ENCODE data around the gene NAT8. TPM values are rescaled to one million over a fixed set of nuclear protein-coding genes. Genes with fewer than 3 reads are reported as not detected.
"Not testable (repeated sequence)": the region's sequence is repeated elsewhere in the genome, so short reads cannot be mapped to it uniquely, and the experiment has no call there.

Gene NAT8
- total RNA-seq, 1 donor from 2014 or later: not detected

- H3K27ac Mint-ChIP-seq: no peak overlapping the region
- no peak overlapping the region for H3K4me3 Mint-ChIP-seq
- peaks cover 16% of the 10 kb centered on the region for H3K9me3 Mint-ChIP-seq
- CTCF ChIA-PET: no interaction called here
- DNase-seq (no peak), ATAC-seq (ENCODE audit: low read depth) (no peak)
- intact Hi-C loops (cut with micrococcal nuclease): no loop called here
- POLR2A ChIA-PET: no interaction called here
- H3K36me3 Mint-ChIP-seq (ENCODE audit: low read depth): no peaks in the 10 kb centered on the region
- TF ChIP-seq CTCF (IDR thresholded peaks at IDR 0.05): no peak
- peaks cover 17% of the 10 kb centered on the region for H3K27me3 Mint-ChIP-seq
- H3K4me1 Mint-ChIP-seq: no peaks in the 10 kb centered on the region
Measured at GRCh38 chr2:73641767-73642062, 507 bp downstream of the NAT8 start.

GRCh38 chr2:73640946-73641766, 1.1 kb downstream of the NAT8 start:
- CTCF ChIA-PET: no interaction called here
- peaks cover 17% of the 10 kb centered on the region for H3K27me3 Mint-ChIP-seq

GRCh38 chr2:73640511-73640911, 1.7 kb downstream of the NAT8 start:
- ChIA-PET POLR2A (no interaction called here), CTCF (no interaction called here)
- intact Hi-C loops (cut with micrococcal nuclease): no loop called here
- Mint-ChIP-seq H3K27ac (no peak overlapping the region), H3K27me3 (peaks cover 17% of the 10 kb centered on the region), H3K4me1 (no peaks in the 10 kb centered on the region), H3K36me3 (ENCODE audit: low read depth) (no peaks in the 10 kb centered on the region), H3K9me3 (peaks cover 16% of the 10 kb centered on the region), H3K4me3 (no peak overlapping the region)
- DNase-seq (no peak), ATAC-seq (ENCODE audit: low read depth) (no peak)
- TF ChIP-seq CTCF (IDR thresholded peaks at IDR 0.05): no peak

More at GRCh38 chr2:73640946-73641766, 1.1 kb downstream of the NAT8 start:
- Mint-ChIP-seq H3K9me3 (peaks cover 16% of the 10 kb centered on the region), H3K4me3 (no peak overlapping the region), H3K27ac (no peak overlapping the region), H3K36me3 (ENCODE audit: low read depth) (no peaks in the 10 kb centered on the region), H3K4me1 (no peaks in the 10 kb centered on the region)
- POLR2A ChIA-PET: no interaction called here
- TF ChIP-seq CTCF (IDR thresholded peaks at IDR 0.05): no peak
- no peak for ATAC-seq (ENCODE audit: low read depth)
- no peak for DNase-seq
- intact Hi-C loops (cut with micrococcal nuclease): no loop called here

DNA sequence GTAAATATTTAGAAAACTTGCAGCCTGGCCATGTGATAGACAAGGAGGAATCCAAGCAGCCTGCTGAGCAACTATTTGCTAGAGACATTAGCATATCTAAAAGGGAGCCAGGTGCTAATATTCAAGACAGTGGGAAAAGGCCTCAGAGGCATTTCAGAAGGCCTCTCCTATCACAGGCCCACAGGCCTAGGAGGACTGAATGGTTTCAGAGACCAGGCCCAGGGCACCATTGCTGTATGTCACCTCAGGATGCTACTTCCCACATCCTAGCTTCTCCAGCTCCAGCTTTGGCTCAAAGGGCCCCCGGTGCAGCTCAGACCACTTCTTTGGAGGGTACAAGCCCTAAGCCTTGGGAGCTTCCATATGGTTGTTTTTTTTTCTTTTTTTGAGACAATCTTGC, 3.8 kb downstream of the NAT8 start:
- no peaks in the 10 kb centered on the region for H3K36me3 Mint-ChIP-seq (ENCODE audit: low read depth)
- peaks cover 9% of the 10 kb centered on the region for H3K27me3 Mint-ChIP-seq
- H3K4me3 Mint-ChIP-seq: no peak overlapping the region
- TF ChIP-seq CTCF (IDR thresholded peaks at IDR 0.05): no peak
- intact Hi-C loops (cut with micrococcal nuclease): no loop called here
- no peaks in the 10 kb centered on the region for H3K4me1 Mint-ChIP-seq
- no peak for ATAC-seq (ENCODE audit: low read depth)
- H3K9me3 Mint-ChIP-seq: peaks cover 16% of the 10 kb centered on the region
- ChIA-PET POLR2A (no interaction called here), CTCF (no interaction called here)
- H3K27ac Mint-ChIP-seq: no peak overlapping the region
- no peak for DNase-seq

GRCh38 chr2:73636977-73637376, 5.2 kb downstream of the NAT8 start:
- H3K27ac Mint-ChIP-seq: not testable (repeated sequence)

GRCh38 chr2:73630662-73631266, 11.5 kb downstream of the NAT8 start:
- H3K27ac Mint-ChIP-seq; POLR2A ChIA-PET; H3K9me3 Mint-ChIP-seq; CTCF ChIA-PET; H3K4me3 Mint-ChIP-seq; H3K4me1 Mint-ChIP-seq; DNase-seq; H3K27me3 Mint-ChIP-seq; H3K36me3 Mint-ChIP-seq (ENCODE audit: low read depth): not testable (repeated sequence)
- peak; percentile 28 for ATAC-seq (ENCODE audit: low read depth)
- intact Hi-C loops (cut with micrococcal nuclease): loop anchor here (2.0 kb wide), 1 partner anchor 60 kb away; no protein-coding TSS in a partner anchor

More at GRCh38 chr2:73636977-73637376, 5.2 kb downstream of the NAT8 start:
- H3K4me3 Mint-ChIP-seq; intact Hi-C loops (cut with micrococcal nuclease); H3K27me3 Mint-ChIP-seq; DNase-seq; H3K4me1 Mint-ChIP-seq; H3K36me3 Mint-ChIP-seq (ENCODE audit: low read depth); ATAC-seq (ENCODE audit: low read depth); CTCF ChIA-PET; POLR2A ChIA-PET: not testable (repeated sequence)
- H3K9me3 Mint-ChIP-seq: peaks cover 16% of the 10 kb centered on the region

- H3K27me3 Mint-ChIP-seq; DNase-seq; H3K4me3 Mint-ChIP-seq; H3K9me3 Mint-ChIP-seq; CTCF ChIA-PET; intact Hi-C loops (cut with micrococcal nuclease); H3K27ac Mint-ChIP-seq; POLR2A ChIA-PET; ATAC-seq (ENCODE audit: low read depth); H3K4me1 Mint-ChIP-seq; H3K36me3 Mint-ChIP-seq (ENCODE audit: low read depth): not testable (repeated sequence)
Measured at GRCh38 chr2:73628493-73628892, 13.7 kb downstream of the NAT8 start.

GRCh38 chr2:73626237-73626636, 16.0 kb downstream of the NAT8 start:
- DNase-seq; H3K9me3 Mint-ChIP-seq; H3K27me3 Mint-ChIP-seq; CTCF ChIA-PET; ATAC-seq (ENCODE audit: low read depth); intact Hi-C loops (cut with micrococcal nuclease); H3K4me1 Mint-ChIP-seq; POLR2A ChIA-PET; H3K36me3 Mint-ChIP-seq (ENCODE audit: low read depth); H3K4me3 Mint-ChIP-seq; H3K27ac Mint-ChIP-seq: not testable (repeated sequence)

DNA sequence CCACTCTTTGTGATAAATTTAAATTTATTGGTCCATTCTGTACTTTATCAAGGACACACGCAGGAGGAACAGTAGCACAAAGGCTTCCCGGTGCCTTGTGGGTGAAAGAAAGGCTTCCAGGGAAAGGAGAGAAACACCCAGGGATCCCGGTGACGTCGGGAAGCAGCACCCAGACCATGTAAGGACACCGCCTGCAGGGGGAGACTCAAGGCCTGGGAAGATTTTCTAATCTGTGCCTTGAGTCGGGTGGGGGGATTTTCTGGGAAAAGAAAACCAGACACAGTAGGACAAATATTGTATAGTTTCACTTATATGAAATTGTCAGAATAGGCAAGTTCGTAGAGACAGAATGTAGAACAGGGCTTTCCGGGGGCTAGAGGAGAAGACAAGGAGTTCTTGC, 17.6 kb downstream of the NAT8 start:
- POLR2A ChIA-PET: not testable (repeated sequence)

More for the DNA sequence above, 17.6 kb downstream of the NAT8 start:
- DNase-seq; CTCF ChIA-PET; H3K27ac Mint-ChIP-seq; ATAC-seq (ENCODE audit: low read depth); H3K27me3 Mint-ChIP-seq; H3K4me1 Mint-ChIP-seq; H3K9me3 Mint-ChIP-seq; H3K4me3 Mint-ChIP-seq; intact Hi-C loops (cut with micrococcal nuclease); H3K36me3 Mint-ChIP-seq (ENCODE audit: low read depth): not testable (repeated sequence)
